ENCODE data around the gene PLA2G5.
"Not testable (repeated sequence)": the region's sequence is repeated elsewhere in the genome, so short reads cannot be mapped to it uniquely, and the experiment has no call there.

Gene PLA2G5

DNA sequence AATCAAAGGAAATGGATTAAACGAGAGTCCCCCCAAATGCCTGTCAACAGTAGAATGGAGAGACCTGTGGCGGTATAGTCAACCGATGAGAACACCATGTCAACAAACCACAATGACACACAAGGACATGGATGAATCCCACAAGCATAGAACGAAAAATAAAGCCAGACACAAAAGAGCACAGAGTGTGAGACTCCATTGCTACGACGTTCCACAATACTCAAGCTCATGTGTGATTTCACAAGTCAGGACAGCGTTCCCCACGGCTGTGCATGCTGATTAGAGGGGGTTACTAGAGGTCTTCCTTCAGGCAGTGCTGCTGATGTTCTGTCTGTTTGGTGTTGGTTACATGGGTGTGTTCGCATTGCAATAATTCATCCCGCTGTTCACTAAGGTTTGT is 55.1 kb downstream of the PLA2G5 start:
- H3K27me3 Mint-ChIP-seq: peaks cover 35% of the 10 kb centered on the region

DNA sequence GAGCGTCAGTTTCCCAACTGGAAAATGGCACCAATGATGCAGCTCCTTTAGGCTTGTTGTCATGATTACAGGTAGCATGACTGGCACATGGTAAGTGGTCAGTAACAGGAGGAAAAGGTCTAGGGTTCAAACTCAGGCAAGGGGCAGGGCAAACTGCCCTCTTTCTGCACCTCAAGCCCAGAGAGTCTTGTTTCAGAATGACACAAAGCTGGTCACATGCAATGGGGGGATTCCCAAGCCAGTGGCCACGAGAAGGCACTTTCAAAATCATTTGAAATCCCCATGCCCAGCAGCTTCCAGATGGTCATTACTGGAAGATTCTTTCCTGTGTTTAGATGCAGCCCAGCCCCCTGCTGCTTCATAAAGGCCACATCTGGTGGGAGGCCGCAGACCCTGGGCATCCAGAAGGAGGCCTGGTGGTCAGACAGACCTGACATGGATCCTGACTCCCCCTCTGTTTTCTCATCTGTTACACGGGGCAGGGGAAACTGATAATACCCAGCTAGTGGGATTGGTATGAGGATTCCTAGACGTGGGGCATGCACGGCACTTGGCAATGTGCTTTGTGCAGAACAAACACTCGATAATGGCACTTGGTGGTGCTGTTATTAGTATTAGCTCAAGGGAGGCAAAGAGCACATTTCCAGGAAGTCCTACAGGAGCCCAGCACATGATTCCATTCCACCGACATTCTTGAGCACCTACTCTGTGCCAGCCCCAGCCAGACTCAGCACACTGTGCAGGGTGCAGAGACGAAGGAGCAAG is 56.2 kb downstream of the PLA2G5 start:
- Mint-ChIP-seq H3K27ac (no peak overlapping the region), H3K27me3 (peaks cover 33% of the 10 kb centered on the region), H3K4me1 (ENCODE audit: low read depth) (peaks cover 43% of the 10 kb centered on the region), H3K9me3 (no peaks in the 10 kb centered on the region), H3K4me3 (no peak overlapping the region), H3K36me3 (ENCODE audit: low read depth) (no peaks in the 10 kb centered on the region)
- intact Hi-C loops (cut with micrococcal nuclease): no loop called here

More for the DNA sequence above, 55.1 kb downstream of the PLA2G5 start:
- no peaks in the 10 kb centered on the region for H3K36me3 Mint-ChIP-seq (ENCODE audit: low read depth)
- no peak overlapping the region for H3K4me3 Mint-ChIP-seq
- H3K27ac Mint-ChIP-seq: peak overlapping the region; percentile 49
- H3K4me1 Mint-ChIP-seq (ENCODE audit: low read depth): peaks cover 46% of the 10 kb centered on the region
- no peaks in the 10 kb centered on the region for H3K9me3 Mint-ChIP-seq
- intact Hi-C loops (cut with micrococcal nuclease): no loop called here

DNA sequence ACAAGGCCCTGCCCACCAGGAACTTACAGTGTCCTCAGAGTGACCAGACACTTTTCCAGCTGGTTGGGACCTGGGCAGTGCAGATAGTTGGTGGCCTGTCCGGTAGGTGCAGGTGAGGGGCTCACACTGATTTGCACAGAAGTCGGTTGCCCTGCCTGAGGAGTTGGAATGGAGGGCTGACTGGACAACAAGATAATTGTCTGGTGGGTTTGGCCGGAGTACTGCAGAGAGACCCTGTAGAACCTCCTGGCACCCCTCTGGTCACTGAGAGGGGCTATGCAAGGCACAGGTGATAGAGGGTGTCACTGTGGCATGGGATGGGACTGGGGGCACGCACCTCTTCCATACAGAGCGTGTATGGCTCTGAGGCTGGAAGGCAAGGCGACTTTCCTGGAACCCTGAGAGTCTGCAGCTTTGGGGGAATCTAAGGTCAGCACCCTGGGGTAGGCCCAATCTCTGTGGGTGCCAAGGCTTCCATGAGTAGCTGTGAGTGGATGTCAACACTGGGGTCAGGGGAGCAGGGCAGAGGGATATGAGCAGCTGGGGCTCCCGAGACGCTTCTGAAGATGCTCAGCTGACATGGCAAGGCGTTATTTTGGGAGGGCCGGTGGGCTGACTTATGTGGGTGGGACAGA is 56.9 kb downstream of the PLA2G5 start:
- Mint-ChIP-seq H3K27me3 (peaks cover 29% of the 10 kb centered on the region), H3K36me3 (ENCODE audit: low read depth) (no peaks in the 10 kb centered on the region), H3K9me3 (no peaks in the 10 kb centered on the region), H3K4me3 (no peak overlapping the region), H3K27ac (no peak overlapping the region), H3K4me1 (ENCODE audit: low read depth) (peaks cover 41% of the 10 kb centered on the region)
- intact Hi-C loops (cut with micrococcal nuclease): no loop called here

DNA sequence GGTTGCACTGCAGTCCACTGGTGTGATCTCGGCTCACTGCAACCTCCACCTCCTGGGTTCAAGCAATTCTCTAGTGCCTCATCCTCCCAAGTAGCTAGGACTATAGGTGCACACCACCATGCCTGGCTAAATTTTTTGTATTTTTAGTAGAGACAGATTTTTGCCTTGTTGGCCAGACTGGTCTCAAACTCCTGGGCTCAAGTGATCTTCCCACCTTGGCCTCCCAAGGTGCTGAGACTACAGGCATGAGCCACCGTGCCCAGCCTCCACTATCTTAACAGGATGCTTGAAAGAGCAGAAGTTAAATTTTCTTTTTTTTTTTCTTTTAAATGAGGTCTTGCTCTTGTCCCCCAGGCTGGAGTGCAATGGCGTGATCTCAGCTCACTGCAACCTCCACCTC is 60.5 kb downstream of the PLA2G5 start:
- intact Hi-C loops (cut with micrococcal nuclease); H3K4me3 Mint-ChIP-seq; H3K9me3 Mint-ChIP-seq; H3K27ac Mint-ChIP-seq; H3K36me3 Mint-ChIP-seq (ENCODE audit: low read depth): not testable (repeated sequence)
- peaks cover 20% of the 10 kb centered on the region for H3K4me1 Mint-ChIP-seq (ENCODE audit: low read depth)
- H3K27me3 Mint-ChIP-seq: peaks cover 30% of the 10 kb centered on the region

DNA sequence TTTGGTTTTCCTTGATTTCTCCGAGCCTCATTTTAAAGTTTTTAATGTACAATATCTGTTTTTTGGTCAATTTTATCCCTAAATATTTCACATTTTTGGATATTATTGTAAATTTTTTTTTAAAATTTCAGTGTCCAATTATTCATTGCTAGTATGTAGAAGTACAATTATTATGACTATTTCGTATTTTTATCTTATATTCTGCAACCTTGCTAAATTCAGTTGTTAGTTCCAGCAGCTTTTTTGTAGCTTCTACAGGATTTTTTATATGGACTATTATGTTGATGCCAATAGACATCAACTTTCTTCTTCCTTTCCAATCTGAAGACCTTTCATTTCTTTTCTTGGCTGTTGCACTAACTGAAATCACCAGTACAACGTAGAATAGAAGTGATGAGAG is 65.0 kb downstream of the PLA2G5 start:
- Mint-ChIP-seq H3K9me3 (no peaks in the 10 kb centered on the region), H3K36me3 (ENCODE audit: low read depth) (no peaks in the 10 kb centered on the region), H3K27me3 (peaks cover 32% of the 10 kb centered on the region), H3K4me1 (ENCODE audit: low read depth) (no peaks in the 10 kb centered on the region), H3K27ac (no peak overlapping the region), H3K4me3 (no peak overlapping the region)
- intact Hi-C loops (cut with micrococcal nuclease): no loop called here

DNA sequence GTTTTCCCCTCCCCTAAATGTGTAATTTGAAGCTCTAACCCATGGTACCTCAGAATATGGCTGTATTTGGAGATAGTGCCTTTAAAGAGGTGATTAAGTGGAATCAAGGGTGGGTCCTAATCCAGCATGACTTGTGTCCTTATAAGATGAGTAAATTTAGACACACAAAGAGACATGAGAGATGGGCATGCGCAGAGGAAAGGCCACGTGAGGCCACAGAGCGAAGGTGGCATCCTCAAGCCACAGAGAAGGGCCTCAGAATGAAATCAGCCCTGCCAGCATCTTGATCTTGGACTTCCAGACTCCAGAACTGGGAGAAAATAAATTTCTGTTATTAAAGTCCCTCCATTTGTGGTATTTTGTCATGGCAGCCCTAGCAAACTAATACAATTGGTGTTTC is 66.3 kb downstream of the PLA2G5 start:
- no peaks in the 10 kb centered on the region for H3K36me3 Mint-ChIP-seq (ENCODE audit: low read depth)
- no peak overlapping the region for H3K27ac Mint-ChIP-seq
- H3K4me1 Mint-ChIP-seq (ENCODE audit: low read depth): no peaks in the 10 kb centered on the region
- no peaks in the 10 kb centered on the region for H3K9me3 Mint-ChIP-seq
- intact Hi-C loops (cut with micrococcal nuclease): no loop called here
- no peak overlapping the region for H3K4me3 Mint-ChIP-seq
- peaks cover 27% of the 10 kb centered on the region for H3K27me3 Mint-ChIP-seq

DNA sequence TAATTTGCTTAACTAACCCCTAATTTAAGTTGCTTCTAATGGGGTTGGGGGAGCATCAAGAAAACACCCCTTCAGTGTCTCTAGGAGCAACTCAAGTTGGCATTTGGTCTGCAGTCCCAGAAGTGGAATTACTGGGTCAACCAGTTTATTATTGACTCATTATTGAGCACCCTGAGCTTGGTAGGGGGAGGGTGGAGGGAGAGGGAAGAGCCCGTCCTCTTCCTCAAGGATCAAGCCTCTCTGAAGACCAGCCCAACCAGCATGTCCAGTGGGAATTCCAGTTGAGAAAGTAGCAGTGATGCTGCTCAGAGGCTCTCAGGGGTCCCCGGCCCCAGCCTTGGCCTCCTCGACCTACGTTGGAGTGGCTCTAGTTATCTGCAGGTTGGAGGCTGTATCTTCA is 67.1 kb downstream of the PLA2G5 start:
- no peaks in the 10 kb centered on the region for H3K36me3 Mint-ChIP-seq (ENCODE audit: low read depth)
- no peak overlapping the region for H3K27ac Mint-ChIP-seq
- H3K9me3 Mint-ChIP-seq: no peaks in the 10 kb centered on the region
- intact Hi-C loops (cut with micrococcal nuclease): no loop called here
- no peaks in the 10 kb centered on the region for H3K4me1 Mint-ChIP-seq (ENCODE audit: low read depth)
- no peak overlapping the region for H3K4me3 Mint-ChIP-seq
- peaks cover 24% of the 10 kb centered on the region for H3K27me3 Mint-ChIP-seq

DNA sequence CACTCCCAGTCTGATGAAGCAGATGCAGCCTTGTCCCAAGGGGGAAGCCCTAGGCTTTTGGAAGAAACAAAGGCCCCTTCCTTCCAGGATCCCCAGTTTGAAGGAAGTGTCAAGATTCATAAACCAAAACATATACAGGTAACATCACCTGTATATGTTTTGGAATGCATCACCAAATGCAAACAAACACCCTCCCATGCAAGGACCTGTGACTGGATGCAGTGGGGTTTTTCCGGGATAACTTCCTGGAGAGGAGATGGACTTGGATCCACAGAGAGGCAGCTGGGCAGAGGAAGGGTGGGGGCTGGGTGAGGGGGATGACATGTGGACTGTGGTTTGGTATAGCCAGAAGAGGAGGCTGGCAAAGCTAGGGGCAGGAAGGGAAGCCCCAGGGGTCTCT is 67.6 kb downstream of the PLA2G5 start:
- H3K4me1 Mint-ChIP-seq (ENCODE audit: low read depth): no peaks in the 10 kb centered on the region
- intact Hi-C loops (cut with micrococcal nuclease): no loop called here
- no peak overlapping the region for H3K27ac Mint-ChIP-seq
- peaks cover 23% of the 10 kb centered on the region for H3K27me3 Mint-ChIP-seq
- H3K36me3 Mint-ChIP-seq (ENCODE audit: low read depth): no peaks in the 10 kb centered on the region
- H3K9me3 Mint-ChIP-seq: no peaks in the 10 kb centered on the region
- no peak overlapping the region for H3K4me3 Mint-ChIP-seq

DNA sequence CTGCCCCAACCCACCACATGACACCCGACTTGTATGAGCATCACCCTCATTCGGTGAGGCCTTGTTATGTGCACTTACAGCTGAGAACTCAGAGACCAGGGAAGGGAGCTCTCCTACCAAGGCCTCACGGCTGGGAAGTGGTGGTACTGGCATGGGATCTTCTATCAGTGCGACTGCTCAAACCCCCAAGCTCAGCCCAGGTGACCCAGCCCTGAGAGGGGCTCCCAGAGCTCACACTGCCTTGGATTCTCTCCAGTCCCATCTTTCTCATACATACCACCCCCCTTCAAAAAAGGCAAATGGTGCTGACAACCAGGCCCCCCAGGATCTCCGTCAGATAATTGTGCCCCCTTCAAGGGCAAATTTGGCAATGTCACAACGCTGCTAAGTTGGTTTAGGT is 68.4 kb downstream of the PLA2G5 start:
- peaks cover 21% of the 10 kb centered on the region for H3K27me3 Mint-ChIP-seq
- H3K36me3 Mint-ChIP-seq (ENCODE audit: low read depth): no peaks in the 10 kb centered on the region
- H3K27ac Mint-ChIP-seq: no peak overlapping the region
- H3K9me3 Mint-ChIP-seq: no peaks in the 10 kb centered on the region
- H3K4me3 Mint-ChIP-seq: no peak overlapping the region
- intact Hi-C loops (cut with micrococcal nuclease): no loop called here
- H3K4me1 Mint-ChIP-seq (ENCODE audit: low read depth): no peaks in the 10 kb centered on the region

DNA sequence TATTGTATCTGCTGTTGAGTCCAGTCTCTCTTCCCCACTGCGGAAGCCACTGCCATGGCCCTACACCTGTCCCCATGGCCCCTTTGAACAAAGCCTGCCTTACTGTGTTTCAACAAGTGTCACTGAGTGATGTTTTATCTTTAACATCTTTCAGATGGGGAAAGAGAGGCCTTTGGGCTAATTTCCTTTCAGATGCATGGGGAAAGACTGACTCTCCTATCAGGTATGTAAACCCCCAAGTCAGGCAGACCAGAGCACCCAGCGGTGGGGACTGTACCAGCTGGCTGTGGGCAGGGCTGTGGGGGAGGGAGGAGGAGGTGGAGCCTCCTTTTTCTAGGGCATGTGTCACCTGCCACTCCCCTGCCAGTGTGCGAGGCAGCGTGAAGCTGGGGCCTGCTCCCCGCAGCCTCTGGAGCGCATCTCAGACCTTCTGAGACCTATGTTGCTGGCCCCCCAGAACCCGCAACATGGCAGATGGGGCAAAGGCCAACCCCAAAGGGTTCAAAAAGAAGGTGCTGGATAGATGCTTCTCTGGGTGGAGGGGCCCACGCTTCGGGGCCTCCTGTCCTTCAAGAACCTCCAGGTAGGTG is 69.1 kb downstream of the PLA2G5 start, which contains the start of gene PLA2G2F:
Gene PLA2G2F, plus strand, starts transcription at position 363 of the 590 bp plus-strand sequence. Its CDS starts 105 bp downstream, at position 468.
- Mint-ChIP-seq H3K9me3 (no peaks in the 10 kb centered on the region), H3K27me3 (peaks cover 16% of the 10 kb centered on the region), H3K36me3 (ENCODE audit: low read depth) (no peaks in the 10 kb centered on the region), H3K4me1 (ENCODE audit: low read depth) (no peaks in the 10 kb centered on the region), H3K4me3 (no peak within 1 kb of the TSS), H3K27ac (no peak within 1 kb of the TSS)
- intact Hi-C loops (cut with micrococcal nuclease): no loop called here

DNA sequence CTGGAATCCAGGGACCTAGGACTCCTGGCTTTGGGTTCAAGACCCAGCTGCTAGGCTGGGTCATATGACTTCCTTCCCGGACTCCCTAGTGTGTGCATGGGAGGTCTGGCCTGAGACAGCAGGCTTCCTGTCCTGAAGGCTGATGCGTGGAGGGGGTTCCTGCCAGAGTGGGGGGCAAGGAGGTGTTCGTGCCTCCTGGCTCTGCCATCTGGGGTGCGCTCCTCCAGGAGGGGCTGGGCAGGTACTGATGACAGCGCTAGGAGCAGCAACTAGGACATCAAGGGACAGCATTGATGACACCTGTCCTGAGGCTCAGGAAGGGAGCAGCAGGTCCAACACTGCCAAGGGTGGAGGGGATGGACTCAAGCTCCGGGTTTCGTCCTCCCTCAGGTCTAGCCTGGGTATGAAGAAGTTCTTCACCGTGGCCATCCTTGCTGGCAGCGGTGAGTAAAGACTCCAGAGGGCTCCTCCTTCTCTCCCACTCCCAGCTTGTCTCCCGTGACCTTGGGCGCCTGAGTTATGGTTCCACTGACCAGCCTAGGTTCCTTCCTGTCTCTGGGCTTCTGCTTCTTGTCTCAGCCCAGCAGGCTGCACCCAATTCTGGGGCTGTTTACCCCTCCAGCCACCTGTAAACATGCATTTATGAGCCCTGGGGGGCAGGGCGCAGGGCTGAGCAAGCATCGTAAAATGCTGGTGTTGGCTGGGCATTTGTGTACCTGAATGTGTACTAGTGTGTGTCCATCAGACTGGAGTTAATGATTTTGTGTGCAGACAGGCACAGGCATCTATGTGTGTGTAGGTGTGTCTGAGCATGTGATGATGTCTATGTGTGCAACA is 70.0 kb downstream of the PLA2G5 start:
- H3K27ac Mint-ChIP-seq: no peak overlapping the region
- intact Hi-C loops (cut with micrococcal nuclease): no loop called here
- H3K27me3 Mint-ChIP-seq: peaks cover 17% of the 10 kb centered on the region
- H3K4me1 Mint-ChIP-seq (ENCODE audit: low read depth): no peaks in the 10 kb centered on the region
- H3K9me3 Mint-ChIP-seq: no peaks in the 10 kb centered on the region
- H3K36me3 Mint-ChIP-seq (ENCODE audit: low read depth): no peaks in the 10 kb centered on the region
- H3K4me3 Mint-ChIP-seq: no peak overlapping the region

DNA sequence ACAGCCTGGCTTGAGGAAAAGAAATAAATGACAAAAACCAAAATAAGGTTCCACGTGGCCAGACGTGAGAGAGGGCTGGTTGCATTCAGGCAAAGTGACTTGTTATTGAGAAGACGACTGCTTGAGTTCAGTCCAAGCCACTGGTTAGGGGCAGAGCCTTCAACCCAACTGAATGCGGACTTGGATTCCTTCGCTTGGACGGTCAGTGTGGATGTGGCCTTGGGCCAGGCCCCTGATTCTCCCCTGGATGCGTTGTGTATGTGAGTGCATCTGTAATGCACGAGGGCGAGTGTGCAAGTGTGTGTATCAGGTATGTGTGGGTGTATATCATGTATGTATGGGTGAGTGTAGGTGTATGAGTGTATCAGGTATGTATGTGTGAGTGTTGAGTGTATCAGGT is 71.0 kb downstream of the PLA2G5 start:
- Mint-ChIP-seq H3K27ac (no peak overlapping the region), H3K27me3 (peaks cover 12% of the 10 kb centered on the region), H3K4me3 (no peak overlapping the region), H3K36me3 (ENCODE audit: low read depth) (no peaks in the 10 kb centered on the region), H3K9me3 (no peaks in the 10 kb centered on the region), H3K4me1 (ENCODE audit: low read depth) (no peaks in the 10 kb centered on the region)
- intact Hi-C loops (cut with micrococcal nuclease): no loop called here

DNA sequence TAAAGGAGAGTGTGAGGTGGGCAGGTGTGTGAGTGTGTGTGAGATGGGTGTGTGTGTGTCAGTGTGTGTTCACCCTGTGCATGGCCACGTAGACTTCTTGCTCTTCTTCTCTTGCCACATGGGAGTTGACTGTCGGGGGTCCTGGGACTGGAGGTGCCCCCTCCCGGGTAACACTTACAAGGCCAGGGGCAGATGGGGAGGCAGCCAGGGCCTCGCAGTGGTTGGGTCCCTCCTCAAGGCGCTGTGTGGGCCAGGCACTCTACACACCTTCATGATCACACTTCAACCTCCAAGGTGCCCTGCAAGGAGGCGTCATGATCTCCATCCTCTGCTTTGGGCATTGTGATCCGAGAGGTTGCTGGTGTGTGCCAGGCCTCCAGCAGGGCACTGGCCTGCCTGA is 71.5 kb downstream of the PLA2G5 start:
- Mint-ChIP-seq H3K36me3 (ENCODE audit: low read depth) (no peaks in the 10 kb centered on the region), H3K9me3 (no peaks in the 10 kb centered on the region)
- intact Hi-C loops (cut with micrococcal nuclease): no loop called here

More for the DNA sequence above, 71.5 kb downstream of the PLA2G5 start:
- H3K4me3 Mint-ChIP-seq: no peak overlapping the region
- H3K4me1 Mint-ChIP-seq (ENCODE audit: low read depth): no peaks in the 10 kb centered on the region
- peaks cover 11% of the 10 kb centered on the region for H3K27me3 Mint-ChIP-seq
- no peak overlapping the region for H3K27ac Mint-ChIP-seq

Data from dendritic cell treated with granulocyte-macrophage colony-stimulating factor and Interleukin-4, amounts not matched to agents 40 ng/mL and 50 ng/mL, for 4 days (primary cell).